Gastrocnemius medialis (tissue), 4 donors: ENCODE data around the gene UMODL1.

Source experiments
- CTCF ChIP-seq, 5 experiments: fragments of 450-650 bp in 3 of 5; fragments of 200-600 bp in 2 of 5; sonication (generic) in 2 of 5; IDR thresholded peaks in 4 of 5; conservative IDR thresholded peaks in 1 of 5; 1 replicate in 4 of 5; 2 replicates in 1 of 5; pipeline ENCODE4 v1.5.1; 2016 to 2019; ENCODE audit warnings: antibody characterized with exemption in 5 of 5, mild to moderate bottlenecking in 3 of 5, moderate library complexity in 3 of 5
- POLR2A ChIP-seq, 2 donors: fragments of 450-650 bp; IDR thresholded peaks; one replicate each; pipeline ENCODE4 v1.6.1; 2017; ENCODE audit warnings: antibody characterized with exemption in 2 of 2, mild to moderate bottlenecking in 2 of 2, moderate library complexity in 2 of 2

DNA sequence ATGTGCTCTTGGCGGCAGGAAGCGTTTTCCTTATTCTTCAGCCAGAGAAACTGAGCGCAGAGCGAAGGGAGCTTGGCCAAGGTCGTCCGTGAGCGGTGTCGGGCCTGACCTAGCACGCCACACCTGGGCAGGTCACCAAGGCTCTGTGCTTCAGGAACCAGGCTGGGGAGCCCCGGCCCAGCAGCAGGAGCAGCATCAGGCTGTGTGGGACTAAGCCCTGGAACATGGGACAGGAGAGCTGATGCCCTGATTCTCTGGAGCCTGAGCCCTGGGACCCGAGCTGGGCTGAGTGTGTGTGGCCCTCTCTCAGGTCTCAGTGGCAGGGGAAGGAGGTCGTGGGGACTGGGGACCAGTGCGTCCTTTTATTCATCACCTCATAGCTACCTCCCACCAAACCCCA is 82.6 kb downstream of the UMODL1 start:
- TF ChIP-seq POLR2A (IDR thresholded peaks at IDR 0.05) (no peak), CTCF (IDR thresholded peaks at IDR 0.05 in 4 of 5, conservative IDR thresholded peaks at IDR 0.05 in 1 of 5) (no peak)
